HT1080 (cell line): Measurements from ENCODE around the gene CELF4. TPM values are rescaled to one million over a fixed set of nuclear protein-coding genes. Genes with fewer than 3 reads are reported as not detected.

ENCODE experiments used
- DNase-seq: peaks from one replicate; pipeline ENCODE4 v3.0.0-alpha.2; 2015; ENCODE audit warnings: low read depth
- total RNA-seq: library from RNA; depleted of rRNA; stranded (reverse); fragments of >200 nt; shearing (Covaris generic); gene quantifications from 2 replicates; pipeline ENCODE4 v1.2.3, GENCODE V29; 2014

CELF4 gene
- total RNA-seq, 1 experiment from 2014 or later, result not detected

DNA sequence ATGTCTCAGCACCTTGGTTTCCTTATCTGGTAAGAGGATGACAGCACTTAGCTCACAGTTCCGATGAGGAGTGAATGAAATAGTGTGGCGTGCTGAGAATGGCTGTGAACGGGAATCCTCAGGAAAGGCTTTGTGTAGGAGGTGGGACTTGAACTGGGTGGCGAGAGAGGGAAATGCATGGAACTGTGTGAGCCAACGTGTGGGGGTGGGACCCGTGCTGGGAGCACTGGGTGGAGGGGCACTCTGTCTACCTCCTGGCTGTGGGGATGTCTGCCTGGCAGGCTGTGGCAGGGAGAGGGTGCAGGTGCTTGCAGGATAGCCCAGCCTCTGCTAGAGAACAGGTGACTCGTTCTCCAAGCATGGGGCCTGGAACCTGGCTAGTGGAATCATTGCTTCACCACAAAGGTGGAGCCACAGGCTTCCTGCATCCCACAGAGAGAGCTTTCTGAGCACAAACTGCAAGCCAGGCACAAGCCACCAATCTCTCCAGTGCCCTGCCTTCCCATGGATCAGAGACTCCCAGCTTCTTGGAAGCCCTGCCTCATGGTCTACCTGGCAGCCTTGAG is 145.2 kb downstream of the CELF4 start:
- no peak for DNase-seq

DNA sequence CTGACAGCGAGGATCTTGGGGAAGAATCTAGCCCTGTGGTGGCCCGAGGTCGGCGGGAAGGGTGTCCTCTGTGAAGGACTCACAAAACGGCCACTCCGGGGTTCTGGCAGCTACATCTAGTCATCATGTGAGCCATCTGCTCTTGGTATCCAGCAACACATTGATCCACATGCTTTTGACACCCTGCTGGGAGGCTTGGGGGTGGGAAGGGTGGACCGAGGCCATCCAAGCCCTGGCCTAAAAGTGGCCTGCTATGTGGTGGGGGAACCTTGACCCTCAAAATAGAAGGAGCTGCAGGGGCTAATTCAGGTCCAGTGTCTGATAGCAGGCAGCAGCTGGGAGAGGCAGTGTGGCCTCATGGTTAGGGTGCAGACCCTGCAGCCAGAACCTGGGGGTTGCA is 145.7 kb downstream of the CELF4 start:
- no peak for DNase-seq

DNA sequence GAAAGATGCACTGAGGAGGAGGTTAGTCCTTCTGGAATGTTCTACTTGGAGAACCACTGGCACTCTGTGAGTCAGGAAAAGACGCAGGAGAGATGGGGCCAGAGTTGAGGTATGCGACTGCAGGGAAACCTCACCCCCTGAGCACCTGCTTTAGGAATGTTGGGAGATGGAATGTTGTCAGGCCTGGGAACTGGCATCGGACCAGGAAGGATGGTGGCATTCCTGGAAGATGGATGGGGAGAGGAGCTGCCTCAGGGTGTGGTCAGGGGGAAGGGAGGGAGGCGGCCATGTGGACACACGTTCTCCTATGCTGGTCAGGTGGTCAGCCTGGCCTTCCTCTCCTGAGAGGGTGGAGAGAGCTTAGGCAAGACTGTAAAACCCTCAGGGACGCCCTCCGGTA is 146.3 kb downstream of the CELF4 start:
- peak; percentile 69 for DNase-seq

DNA sequence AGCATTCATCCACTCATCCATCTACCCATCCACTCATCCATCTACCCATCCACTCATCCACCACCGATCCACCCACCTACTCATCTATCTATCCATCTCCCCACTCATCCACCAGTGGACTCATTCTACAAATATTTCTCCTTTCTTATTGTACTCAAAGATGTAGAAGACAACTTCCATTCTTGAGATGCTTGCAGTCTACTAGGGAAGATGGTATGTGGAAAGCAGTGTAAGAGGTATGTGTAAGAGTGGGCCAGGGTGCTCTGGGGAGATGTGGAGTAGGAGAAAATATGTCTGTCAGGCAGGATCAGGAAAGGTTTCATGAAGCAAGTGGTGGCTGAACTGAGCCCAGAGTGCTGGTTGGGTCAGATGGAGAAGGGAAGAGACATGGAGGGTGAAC is 150.8 kb downstream of the CELF4 start:
- no peak for DNase-seq

DNA sequence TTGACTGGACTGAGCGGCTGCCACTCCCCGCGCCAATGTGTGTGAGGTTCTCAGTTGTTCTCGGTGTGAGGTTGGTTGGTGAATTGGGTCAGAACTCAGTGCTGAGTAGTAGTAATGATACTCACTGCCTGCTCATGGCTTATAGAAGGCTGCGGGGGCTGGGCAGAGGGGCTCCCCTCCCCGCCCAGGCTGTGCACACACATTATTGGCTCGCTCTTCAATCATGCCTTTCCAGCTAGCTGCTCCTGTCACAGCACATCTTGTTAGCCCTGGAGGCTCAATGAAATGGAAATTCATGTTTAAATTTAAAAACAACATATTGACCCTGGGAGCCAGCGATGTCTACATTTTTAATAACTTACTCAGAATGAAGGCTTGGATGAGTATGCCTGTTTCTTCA is 152.8 kb downstream of the CELF4 start:
- DNase-seq, result no peak

DNA sequence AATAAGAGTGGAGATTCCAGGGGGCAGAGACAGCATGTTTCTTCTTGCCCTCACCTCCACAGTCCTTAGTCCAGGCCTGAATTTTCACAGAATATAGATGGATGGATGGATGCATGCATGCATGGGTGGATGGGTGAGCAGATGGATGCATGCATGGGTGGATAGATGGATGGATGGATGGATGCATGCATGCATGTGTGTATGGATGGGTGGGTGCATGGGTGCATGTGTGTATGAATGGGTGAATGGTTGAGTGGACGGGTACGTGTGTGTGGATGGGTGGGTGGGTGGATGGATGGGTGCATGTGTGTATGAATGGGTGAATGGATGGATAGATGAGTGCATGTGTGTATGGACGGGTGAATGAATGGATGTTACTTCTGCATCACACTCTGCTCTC is 153.3 kb downstream of the CELF4 start:
- no peak for DNase-seq

DNA sequence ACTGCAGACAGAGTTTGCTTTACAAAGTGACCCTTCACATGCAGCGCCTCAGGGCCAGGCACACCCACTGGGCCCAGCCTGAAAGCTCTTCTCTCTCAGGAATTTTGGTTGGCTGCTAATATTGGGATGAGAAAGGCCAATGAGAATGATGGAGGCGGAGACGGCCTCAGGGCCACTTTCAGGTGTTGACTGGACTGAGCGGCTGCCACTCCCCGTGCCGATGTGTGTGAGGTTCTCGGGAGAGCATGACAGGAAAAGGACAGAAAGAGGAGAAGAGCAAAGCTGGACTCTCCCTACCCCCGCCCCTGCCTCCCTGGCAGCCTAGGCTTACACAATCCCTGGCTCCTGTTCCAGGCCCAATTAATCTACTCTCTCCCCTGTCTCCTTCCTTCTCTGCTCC is 155.7 kb downstream of the CELF4 start:
- no peak for DNase-seq

DNA sequence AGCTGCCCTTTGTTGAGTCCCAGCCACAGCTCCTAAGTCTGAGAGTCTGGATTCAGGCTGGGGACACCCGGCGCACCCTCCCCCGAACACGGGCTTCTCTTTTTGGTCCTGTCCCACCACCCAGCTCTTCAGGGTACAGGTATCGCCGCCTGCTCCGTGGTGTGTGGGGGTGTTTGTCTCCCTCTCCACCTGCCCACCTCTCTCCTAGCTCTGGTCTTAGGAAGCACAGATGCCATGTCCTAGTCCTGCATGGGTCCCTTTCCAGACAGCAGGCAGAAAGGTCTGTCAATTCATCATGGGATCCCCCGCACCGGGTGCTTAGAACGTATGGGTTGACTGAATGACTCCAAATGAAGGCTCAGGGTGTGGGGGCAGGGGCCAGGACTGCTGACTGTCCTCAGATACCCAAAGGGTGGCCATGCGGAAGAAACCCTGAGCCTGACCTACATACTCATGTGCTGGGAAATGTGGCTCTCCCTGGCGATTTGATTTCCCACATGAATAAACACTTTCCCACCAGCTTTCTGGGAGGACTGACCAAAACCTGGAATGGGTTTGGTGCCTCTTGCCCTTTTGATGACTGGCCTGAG is 156.8 kb downstream of the CELF4 start:
- DNase-seq, result no peak

DNA sequence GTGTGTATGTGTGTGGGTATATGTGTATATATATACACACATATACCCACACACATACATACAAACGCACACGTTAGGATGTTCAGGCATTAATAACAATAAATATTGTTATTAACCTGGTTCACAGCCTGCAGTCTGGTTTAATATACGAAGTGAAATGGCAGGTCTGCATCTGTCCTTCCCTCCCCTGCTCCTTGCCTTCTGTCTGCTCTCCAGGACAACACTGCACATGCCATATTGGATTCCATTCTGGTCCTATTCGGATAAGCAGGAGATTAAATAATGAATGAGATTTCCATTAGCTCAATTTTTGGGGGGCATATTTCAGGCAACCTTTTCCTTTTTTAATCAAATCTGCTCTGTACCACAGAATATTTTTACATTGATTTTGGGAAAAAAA is 158.0 kb downstream of the CELF4 start:
- DNase-seq, result no peak

DNA sequence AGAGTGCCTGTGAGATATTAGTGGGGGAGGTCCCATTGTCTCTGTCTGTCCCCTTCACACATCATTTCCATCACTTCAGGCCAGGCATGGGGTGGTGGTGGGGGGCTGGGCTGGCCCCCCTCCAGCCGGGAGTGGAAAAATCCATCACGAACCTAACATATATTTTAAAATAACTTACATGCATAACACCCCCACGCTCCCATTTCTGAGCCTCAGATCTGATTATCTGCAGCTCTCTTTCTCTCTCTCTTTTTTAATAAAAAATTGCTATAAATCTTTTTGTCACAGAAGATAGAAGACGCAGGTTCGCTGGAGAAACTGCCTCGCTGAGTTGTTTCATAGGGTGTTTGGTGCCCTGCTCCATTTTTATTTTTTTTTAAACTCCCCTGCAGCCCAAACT is 159.8 kb downstream of the CELF4 start:
- DNase-seq, result no peak

DNA sequence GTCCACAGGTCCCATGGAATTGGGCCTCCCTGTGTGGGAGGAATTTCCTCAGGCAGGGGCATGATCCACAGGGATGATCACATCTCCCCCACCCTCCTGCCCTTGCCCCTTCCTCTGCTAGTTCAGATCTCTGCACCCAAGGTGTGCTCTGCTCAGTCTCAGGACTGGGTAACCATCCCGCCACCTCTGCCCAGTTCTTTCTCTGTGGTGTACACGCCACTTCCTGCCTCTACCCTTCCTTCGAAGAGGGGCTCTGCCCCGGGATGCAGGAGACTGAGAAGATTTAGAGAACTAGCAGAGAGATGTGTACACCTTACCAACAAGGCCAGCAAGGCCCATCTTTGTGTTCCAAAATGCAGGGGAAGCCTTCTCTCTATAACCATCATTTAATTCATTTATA is 160.4 kb downstream of the CELF4 start:
- DNase-seq, result no peak

DNA sequence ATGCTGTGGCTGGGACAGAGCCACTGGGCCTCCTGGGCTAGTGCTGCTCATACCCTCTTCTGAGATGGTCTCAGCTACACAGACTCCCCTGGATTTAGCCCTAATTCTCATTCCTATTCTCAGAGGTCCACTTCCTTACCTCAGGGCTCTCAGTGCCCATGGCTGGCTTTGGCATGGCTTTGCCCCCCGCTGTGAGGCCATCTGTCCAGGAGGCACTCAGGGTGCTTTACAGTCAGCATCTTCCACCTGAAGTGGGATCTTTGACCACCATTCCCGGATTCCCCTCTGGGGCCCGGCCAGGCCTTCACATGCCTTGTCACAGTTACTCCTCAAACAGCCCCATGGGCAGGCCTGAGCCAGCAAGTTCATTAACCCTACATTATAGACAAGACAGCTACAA is 161.8 kb downstream of the CELF4 start:
- DNase-seq, result no peak

DNA sequence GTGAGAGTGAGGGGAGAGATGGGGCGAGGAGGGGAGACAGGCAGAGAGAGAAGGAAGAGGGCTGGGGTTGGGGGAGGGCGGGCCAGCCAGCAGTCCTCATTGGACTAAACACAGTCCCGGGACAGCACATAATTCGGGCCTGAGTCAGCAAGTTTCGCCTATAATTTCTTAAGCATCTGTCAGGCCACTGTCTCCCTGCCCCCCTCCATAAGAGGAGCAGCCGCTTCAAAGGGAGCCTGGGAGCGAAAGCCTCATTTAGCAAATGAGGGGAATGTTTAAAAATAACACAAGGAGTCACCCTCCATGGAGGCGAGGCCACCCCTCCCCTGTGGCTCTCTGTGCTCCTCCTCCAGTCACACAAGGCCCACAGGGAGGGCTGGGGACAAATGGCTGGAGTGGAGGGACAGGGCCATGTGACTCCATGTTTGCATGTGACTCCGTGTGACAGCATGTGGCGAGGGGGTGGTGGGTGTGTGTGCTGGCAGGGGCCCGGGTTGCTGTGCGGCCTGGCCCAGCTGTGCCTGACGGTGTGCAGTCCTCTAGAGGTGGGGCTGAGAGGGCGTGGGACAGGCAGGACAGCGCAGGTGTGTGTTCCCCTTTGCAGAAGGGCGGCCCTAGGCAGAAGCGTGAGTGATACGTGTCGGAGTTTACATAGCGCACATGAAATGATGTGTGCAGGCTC is 162.4 kb downstream of the CELF4 start:
- peak; percentile 67 for DNase-seq

DNA sequence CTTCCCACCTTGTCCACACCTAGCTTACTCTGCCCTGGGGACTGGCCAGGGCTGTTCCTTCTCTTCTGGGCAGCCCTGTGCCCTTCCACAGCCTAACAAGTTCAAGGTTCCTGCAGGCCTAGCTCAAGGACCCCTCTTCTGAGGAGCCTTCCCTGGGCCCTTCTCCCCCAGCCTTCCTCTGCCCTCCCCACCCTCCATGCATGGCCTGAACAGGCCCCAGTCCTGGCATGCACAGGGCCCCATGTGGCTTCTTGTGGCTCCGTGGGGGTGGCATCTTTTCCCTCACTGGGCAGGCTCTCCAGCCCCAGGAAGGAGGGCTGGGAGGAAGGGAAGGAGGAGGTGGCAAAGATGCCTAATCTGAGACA is 162.9 kb downstream of the CELF4 start:
- DNase-seq, result no peak

DNA sequence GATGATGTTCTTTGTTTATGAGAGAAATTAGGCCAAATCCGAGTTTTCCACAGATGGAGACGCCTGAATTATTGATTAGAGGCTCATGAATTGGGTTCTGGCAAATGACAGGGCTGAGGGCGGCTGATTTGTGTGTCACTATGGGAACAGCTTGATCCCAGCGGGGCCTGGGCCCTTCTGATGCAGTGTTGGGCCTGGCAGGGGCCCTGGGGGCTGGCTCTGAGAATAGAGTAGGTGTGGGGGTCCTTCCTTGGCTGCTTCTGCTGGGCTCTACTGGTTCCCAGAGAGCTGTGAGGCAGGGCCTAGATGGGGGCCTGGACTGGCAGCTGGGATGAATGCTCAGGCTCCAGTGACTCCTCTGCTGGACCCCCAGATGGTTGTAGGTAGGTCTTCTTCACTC is 164.8 kb downstream of the CELF4 start:
- no peak for DNase-seq

DNA sequence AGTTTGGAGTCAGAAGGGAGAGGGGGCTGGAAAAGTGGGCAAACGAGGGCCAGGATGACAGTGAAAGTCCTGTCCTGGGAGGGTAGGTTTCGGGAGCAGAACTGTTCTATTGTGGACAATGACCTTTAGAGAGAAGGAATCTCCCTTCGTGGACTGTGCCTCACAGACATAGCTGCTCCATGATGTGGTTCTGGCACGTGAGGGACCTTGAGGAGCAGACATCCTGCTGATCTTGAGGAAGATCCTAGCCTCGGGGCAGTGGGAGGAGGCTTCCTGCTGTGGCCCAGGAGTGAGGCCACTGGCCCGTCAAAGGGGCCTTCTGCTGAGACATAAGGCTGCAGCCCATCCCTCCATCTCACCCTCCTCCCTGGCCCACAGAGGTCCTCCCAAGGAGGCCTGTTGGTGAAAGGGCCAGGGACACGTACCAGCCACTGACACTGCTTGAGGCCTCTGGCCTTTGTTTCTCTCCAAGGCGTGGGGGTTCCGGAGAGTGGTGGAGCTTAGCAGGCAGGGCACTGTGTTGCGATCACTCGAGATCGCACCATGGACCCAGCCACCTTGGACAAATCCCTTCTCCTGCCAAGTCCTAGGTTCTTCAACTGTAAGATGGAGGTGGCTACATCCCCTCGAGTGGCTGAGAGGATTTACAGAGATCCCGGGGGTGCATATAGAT is 167.2 kb downstream of the CELF4 start:
- DNase-seq, result no peak

DNA sequence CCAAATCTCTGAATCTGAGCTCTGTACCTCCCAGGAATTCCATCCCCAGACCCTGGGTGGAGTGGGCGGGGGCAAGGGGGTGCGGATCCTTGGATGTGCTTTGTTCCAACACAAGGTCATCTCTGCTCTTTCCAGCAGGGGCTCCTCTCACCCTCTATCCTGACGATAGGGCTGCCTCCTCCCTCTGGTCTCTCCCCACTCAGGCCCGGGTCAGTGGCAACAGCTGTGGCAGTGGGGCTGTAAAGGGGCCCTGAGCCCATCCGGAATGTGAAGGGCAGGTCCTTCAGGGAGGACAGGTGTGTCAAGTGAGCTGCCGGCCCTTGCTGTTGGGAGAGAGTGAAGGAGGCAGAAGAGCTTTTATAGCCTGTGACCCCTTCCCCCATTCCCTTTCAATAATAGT is 167.8 kb downstream of the CELF4 start:
- no peak for DNase-seq

DNA sequence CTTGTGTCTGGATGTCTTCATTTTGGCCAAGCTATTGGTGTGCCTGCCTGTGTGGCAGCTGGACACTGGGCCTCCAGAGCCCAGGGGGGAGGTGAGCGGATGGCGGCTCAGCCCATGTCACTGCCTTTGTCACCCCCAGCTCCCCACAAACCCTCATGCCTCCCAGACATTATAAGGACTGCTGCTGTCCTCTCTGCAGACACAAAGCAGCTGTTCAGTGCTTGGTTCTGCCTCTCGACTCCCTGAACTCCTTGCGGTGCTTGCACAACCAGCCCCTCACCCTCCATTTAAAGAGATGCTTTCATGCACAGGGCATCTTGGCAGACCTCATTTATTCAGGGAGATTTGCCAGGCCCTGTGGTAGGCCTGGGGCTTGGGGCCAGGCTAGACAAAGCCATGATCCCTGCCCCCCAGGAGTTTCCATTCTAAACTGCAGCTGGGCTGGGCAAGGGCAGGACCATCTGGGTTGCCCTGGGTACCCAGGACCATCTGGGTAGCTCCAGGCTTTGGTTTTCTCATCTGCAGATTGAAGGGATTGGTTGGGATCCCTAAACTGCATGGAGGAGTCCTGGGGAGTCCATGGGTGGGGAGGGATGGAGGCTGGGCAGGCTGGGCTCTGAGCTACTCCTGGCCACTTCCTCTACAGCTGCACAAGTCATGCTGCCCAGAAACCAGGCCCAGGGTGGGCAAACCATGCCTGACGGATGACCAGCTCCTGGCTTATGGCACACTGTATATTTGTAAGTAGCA is 168.5 kb downstream of the CELF4 start:
- DNase-seq, result no peak

DNA sequence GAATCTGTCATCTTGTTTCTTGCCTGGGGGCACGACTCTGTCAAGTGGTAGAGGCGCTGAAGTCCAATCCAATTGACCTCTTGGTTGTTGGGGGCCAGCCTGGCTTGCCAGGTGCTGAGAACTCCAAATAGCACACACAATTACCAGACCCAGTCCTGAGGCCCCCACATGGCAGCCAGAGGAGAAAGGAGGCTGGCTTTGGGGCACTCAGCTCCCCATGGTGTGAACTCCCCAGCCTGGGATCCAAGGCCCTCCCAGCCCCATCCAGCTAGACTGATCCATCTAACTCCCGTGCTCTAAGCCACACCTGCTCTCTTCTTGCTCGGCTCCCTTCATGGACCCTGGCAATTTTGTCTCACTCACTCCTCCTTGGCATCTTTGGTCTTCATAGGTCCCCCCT is 170.0 kb downstream of the CELF4 start:
- no peak for DNase-seq

DNA sequence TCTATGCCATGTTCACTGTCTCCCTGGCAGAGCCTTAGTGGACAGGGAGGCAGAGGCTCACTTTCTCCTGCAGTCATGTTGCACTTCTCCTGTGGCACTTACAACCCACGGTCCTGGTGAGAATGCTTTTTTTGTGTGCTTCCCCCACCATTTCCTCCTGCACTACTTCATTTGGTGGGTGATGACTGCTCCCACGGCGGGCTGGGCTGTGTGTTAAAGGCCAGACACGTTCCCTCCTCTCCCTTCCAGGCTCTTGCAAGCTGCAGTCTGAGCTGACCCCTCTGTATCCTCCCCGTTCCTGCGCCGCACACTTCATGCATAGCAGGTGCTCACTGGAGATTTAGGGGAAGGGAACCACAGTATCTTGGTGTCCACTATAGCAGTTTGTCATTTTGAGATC is 170.5 kb downstream of the CELF4 start:
- no peak for DNase-seq

DNA sequence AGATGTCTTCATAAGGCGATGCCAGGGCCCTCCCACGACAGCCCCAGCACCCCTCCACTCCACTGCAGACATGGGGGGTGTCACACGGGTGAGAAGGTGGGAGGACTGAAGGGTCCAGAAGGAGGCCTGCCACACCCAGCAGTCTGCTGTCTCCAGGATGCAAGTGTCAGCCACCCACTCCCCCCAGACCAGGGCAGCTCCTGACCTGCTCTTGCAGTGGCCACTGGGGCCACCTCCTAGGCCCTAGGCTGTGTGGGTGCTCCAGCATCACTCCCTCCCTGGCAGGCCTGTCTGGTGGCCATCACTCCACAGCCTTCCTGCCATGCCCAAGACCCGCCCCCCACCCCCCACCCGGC is 171.0 kb downstream of the CELF4 start:
- DNase-seq, result no peak

DNA sequence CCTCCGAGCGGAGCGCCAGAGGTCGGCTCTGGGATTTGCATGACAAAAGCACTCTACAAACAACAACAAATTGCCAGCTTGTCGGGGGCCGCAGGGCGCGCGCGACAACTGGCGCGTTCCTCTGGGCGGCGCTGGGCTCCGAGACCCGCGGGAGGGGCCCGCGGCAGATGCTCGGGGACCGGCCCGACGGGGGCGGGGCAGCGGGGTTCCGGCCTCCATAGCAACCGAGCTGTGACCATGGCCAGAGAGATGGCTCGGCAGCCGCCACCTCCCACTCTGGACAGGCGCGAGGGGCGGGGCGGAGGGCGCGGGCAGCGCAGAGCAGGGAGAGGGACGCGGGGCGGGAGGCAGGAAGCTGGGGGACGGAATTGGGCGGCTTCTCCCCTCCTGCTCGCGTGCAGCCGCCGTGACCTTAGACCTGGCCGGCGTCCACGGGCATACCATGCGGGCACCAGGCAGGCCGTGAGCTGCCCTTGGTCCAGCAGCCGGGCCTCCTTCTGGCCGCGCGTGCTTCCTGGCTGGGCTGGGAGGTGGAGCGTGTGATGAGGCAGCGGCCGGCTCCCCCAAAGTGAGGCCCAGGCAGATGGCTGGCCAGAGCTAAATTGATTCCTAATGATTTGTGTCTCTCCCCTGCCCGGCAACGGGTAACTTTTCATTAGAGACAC is 171.5 kb downstream of the CELF4 start:
- no peak for DNase-seq
